K562 treated with DMSO at 1 percent for 24 hours (cell line): ENCODE results near the gene UGP2. TPM values are rescaled to one million over a fixed set of nuclear protein-coding genes. Genes with fewer than 3 reads are reported as not detected.

Experiments used
- total RNA-seq: library from RNA; unstranded; fragments of 300-600 nt; gene quantifications from 2 replicates; pipeline ENCODE4 v1.2.3, GENCODE V29; 2022; ENCODE audit warnings: low read depth; ENCODE audit not compliant: insufficient read depth

Gene UGP2
- 40.4 and 69.9 TPM in 2 replicates for total RNA-seq

GRCh38 chr2:63841254-63842022 lies at the start of gene UGP2:
Gene UGP2 (plus strand): TSS chr2:63841896. CDS start chr2:63842186, 290 bp downstream.

Other genes with a start within 250 kb of the UGP2 start
- 11.7 and 12.2 TPM in 2 replicates for gene VPS54, start 177.5 kb downstream of the UGP2 start, total RNA-seq